AG09309 (cell line): ENCODE measurements around the gene ADAMTS2.

Experiments used
- DNase-seq: peaks from one replicate; pipeline ENCODE4 v3.0.0-alpha.2; 2010; ENCODE audit warnings: low read depth
- H3K4me3 ChIP-seq: 2 replicates; pipeline ENCODE4 v1.5.1; 2011; ENCODE audit warnings: mild to moderate bottlenecking, low read depth, low read length, moderate library complexity; ENCODE audit not compliant: control insufficient read depth
- TF ChIP-seq, protein P1 (sequence below): IDR thresholded peaks from 2 replicates; pipeline ENCODE4 v1.5.1; 2011; ENCODE audit warnings: mild to moderate bottlenecking, low read depth, low read length, inconsistent platforms; ENCODE audit not compliant: insufficient read depth, control insufficient read depth; ENCODE audit errors: missing control alignments

Gene ADAMTS2

DNA sequence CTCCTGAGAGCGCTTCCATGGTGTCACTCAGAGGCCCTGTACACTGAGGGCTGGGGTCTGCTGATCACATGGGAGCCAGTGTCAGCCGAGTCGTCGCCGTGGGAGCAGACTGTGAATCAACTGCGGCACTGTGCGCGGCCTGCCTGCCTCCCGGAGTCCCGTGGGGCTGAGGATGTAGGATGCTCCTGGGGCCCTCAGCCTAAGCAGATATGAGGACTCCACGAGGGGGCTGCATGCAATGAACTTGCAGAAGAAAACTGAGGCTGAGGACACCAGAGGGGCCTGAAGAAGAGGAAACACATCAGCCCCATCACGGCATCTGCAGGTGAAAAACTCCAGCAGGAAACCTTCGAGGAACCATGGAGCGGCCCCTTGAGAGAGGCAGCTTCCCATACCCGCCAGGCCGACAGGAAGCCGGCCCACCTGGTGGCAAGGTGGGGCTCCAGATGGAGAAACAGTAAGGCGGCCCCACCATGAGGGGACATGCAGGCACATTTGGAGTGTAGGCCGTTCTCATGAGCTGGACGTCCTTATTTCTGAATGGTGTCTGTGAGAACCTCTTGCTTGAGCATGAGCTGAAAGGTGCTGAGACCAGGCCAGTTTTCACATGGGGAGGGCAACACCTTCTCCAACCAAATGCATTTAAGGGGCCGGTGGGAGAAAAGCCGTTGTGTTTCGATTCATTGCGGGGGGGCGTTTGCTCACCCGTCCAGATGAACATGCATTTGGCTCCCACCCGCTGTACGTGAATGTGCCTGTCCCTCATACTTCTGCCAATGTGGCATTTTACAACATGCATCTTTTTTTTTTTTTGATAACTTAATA, 35.2 kb upstream of the ADAMTS2 start:
- no peak for DNase-seq
- TF ChIP-seq, protein P1, sequence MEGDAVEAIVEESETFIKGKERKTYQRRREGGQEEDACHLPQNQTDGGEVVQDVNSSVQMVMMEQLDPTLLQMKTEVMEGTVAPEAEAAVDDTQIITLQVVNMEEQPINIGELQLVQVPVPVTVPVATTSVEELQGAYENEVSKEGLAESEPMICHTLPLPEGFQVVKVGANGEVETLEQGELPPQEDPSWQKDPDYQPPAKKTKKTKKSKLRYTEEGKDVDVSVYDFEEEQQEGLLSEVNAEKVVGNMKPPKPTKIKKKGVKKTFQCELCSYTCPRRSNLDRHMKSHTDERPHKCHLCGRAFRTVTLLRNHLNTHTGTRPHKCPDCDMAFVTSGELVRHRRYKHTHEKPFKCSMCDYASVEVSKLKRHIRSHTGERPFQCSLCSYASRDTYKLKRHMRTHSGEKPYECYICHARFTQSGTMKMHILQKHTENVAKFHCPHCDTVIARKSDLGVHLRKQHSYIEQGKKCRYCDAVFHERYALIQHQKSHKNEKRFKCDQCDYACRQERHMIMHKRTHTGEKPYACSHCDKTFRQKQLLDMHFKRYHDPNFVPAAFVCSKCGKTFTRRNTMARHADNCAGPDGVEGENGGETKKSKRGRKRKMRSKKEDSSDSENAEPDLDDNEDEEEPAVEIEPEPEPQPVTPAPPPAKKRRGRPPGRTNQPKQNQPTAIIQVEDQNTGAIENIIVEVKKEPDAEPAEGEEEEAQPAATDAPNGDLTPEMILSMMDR, result no peak
- H3K4me3 ChIP-seq, result no peak overlapping the region

DNA sequence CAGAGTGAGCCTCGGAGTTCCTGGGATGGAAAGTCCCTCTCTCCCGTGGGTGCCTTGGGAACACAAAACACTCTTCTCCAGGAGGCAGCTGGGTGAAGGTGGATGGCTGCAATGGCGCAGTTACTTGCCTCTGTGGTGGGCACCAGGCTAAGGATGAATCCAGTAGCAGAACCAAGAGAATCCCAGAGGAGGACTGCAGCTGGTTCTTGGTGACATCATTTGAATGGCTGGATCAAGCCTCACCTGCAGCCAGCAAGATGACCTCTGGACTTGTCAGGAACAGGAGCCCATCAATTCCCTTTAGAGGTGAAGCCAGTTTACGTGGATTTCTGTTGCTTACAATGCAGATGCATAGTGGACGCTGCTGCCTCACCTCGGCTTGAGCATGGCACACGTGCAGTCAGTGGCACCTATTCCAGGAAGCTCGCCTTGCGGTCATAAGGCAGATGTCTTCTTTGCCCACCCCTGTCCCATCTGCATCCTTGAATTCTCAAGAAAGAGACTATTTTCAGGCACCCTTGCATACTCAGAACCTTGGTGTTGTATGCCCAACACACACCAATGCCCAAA, 34.1 kb upstream of the ADAMTS2 start:
- TF ChIP-seq, protein P1, result no peak
- H3K4me3 ChIP-seq, result no peak overlapping the region
- DNase-seq, result no peak

DNA sequence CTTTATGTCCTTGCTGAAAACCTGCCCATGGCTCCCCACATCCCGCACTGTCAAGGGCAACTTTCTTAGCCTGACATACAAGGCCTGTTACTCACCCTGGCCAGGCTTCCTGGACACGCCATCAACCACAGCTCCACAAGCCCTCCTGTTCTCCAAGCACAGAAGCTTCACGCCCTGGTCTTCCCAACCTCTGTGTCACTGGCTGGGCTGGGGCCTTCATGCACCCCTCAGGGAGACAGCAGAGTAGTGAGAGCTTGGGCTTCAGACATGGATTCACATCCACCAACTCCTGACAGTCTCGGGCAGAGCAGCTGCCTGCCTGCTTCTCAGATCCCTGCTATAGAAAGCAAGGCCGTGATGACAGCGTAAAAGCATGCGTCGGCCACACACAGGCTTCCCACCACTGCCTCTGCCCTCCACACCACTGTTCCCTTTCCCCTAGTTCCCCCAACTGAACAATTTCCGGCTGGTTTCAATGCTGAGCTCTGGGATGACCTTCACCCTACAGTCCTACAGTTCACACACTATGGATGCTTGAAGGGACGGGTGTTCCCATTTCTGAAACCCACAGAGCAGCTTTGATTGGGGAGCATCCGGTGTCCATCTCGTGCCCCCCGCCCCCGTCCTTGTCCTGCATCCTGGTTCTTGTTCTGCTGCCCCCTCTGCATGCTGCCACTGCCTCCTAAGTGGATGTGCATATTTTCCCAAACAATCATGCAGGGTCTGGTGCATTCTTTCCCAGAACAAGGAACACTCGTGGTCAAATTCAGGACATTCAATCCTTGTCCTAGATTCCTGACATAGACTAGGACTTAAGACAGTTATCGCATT, 33.4 kb upstream of the ADAMTS2 start:
- TF ChIP-seq, protein P1, result no peak
- H3K4me3 ChIP-seq, result no peak overlapping the region
- DNase-seq, result peak; percentile 63

DNA sequence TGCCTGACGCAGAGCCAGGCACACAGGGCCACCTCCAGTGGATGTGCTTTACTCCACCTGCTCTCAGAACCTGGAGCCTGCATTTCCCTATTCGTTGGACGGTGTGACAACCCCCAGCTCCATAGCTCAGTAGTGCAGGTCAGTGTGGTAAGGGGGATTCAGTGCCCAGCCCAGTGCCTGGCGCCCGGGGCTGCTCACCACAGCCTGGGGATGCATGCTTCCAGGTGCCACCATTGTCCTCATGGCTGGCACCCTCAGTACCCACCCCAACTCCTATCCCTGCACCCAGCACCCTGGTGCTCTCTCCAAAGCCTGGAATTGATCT, 32.8 kb upstream of the ADAMTS2 start:
- no peak for DNase-seq
- TF ChIP-seq, protein P1, result no peak
- no peak overlapping the region for H3K4me3 ChIP-seq

DNA sequence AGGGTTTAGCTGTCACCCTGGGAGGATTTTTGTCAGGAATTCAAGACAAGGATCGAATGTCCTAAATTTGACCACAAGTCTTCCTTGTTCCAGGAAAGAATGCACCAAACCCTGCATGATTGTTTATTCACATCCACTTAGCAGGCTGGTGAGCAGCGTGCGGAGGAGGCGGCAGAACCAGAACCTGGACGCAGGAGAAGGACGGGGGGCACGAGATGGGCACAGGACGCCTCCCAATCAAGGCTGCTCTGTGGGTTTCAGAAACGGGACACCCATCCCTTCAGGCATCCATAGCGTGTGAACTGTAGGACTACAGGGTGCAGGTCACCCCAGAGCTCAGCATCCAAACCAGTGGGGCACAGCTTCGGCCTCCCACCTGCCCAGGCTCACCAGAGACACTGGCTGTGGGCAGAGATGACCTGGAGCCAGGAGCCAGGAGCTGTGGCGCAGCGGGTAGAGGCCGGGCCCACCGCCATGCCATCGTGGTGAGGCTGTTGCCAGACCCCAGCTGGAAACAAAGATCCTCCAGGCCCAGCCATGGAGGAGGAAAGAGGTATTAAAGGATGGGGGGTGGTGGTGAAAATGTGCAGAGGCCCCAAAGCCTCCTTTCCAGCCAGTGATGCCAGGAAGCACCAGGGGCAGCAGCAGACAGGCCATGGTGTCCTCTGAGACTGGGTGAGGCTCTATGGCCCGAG, 32.3 kb upstream of the ADAMTS2 start:
- H3K4me3 ChIP-seq, result no peak overlapping the region
- TF ChIP-seq, protein P1, result no peak

DNA sequence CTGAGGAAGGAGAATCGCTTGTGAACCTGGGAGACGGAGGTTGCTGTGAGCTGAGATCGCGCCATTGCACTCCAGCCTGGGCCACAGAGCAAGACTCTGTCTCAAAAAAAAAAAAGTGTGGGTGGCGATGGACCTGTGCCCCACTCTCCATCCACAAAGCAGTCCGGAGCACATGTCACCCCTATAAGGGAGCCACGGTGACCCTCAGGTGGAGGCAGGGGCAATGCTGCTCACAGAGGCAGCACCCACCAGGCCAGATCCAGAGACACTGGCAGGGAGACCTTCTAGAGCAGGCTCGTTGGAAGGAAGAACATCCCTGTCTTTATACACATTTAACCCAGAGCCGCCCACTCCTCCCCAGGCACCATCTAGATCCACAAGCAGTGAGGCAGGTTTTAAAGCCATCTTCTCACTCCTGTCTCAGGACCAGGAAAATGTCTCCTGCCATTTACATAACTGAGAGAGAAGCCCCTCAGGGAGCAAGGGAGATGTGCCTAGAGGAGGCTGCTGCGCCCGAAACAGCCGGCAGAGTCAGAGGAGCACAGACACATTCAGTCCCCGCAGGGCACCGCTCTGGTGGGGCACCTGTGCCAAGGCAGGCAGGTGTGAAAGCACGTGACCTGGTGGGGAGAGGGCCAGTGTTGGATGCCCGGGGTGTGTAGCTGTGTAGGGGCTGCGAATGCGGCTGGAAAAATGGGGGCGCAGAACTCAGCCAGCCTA, 31.6 kb upstream of the ADAMTS2 start:
- TF ChIP-seq, protein P1, result no peak
- DNase-seq, result no peak

More for the DNA sequence above, 32.3 kb upstream of the ADAMTS2 start:
- DNase-seq, result no peak

More for the DNA sequence above, 31.6 kb upstream of the ADAMTS2 start:
- no peak overlapping the region for H3K4me3 ChIP-seq
